BE2C (cell line): Measurements from ENCODE around the gene UCK1.

ENCODE experiments used
- DNase-seq: peaks from one replicate; pipeline ENCODE4 v3.0.0-alpha.2; 2020
- H3K27me3 ChIP-seq: fragments of 250-450 bp; sonication (Bioruptor Pico); 2 replicates; pipeline ENCODE4 v1.5.1; 2020; ENCODE audit warnings: mild to moderate bottlenecking
- H3K36me3 ChIP-seq: fragments of 250-450 bp; sonication (Bioruptor Pico); 2 replicates; pipeline ENCODE4 v1.5.1; 2020; ENCODE audit warnings: mild to moderate bottlenecking
- H3K4me1 ChIP-seq: fragments of 250-450 bp; sonication (Bioruptor Pico); 2 replicates; pipeline ENCODE4 v1.5.1; 2020
- H3K4me3 ChIP-seq: 2 replicates; pipeline ENCODE4 v1.5.1; 2011; ENCODE audit warnings: low read depth, low read length
- H3K9me3 ChIP-seq: fragments of 250-450 bp; sonication (Bioruptor Pico); 2 replicates; pipeline ENCODE4 v1.5.1; 2020
- CTCF ChIP-seq: IDR thresholded peaks from 2 replicates; pipeline ENCODE4 v1.5.1; 2012; ENCODE audit warnings: mild to moderate bottlenecking, low read depth, low read length

UCK1 gene

GRCh38 chr9:131475111-131475955 is 55.7 kb downstream of the UCK1 start:
- peaks cover 97% of the 10 kb centered on the region for H3K36me3 ChIP-seq
- no peak for TF ChIP-seq CTCF
- no peak overlapping the region for H3K4me3 ChIP-seq
- no peaks in the 10 kb centered on the region for H3K9me3 ChIP-seq
- no peaks in the 10 kb centered on the region for H3K4me1 ChIP-seq
- DNase-seq, result no peak
- no peaks in the 10 kb centered on the region for H3K27me3 ChIP-seq

GRCh38 chr9:131474711-131475110 is 56.4 kb downstream of the UCK1 start:
- H3K36me3 ChIP-seq, result peaks cover 97% of the 10 kb centered on the region
- no peak for DNase-seq
- H3K4me3 ChIP-seq, result no peak overlapping the region
- no peak for TF ChIP-seq CTCF
- H3K4me1 ChIP-seq, result no peaks in the 10 kb centered on the region
- no peaks in the 10 kb centered on the region for H3K9me3 ChIP-seq
- no peaks in the 10 kb centered on the region for H3K27me3 ChIP-seq

- Histone ChIP-seq H3K4me3 (no peak overlapping the region), H3K36me3 (peaks cover 97% of the 10 kb centered on the region), H3K4me1 (no peaks in the 10 kb centered on the region), H3K9me3 (no peaks in the 10 kb centered on the region), H3K27me3 (no peaks in the 10 kb centered on the region)
- TF ChIP-seq CTCF, result no peak
- no peak for DNase-seq
Measured at GRCh38 chr9:131473891-131474290, 57.2 kb downstream of the UCK1 start.
